Loucy (cell line): Measurements from ENCODE around the gene GRK6.

Source experiments
- CTCF ChIP-seq: fragments of 200-600 bp; sonication (generic); conservative IDR thresholded peaks from 2 replicates; pipeline ENCODE4 v1.5.1; 2014; ENCODE audit warnings: mild to moderate bottlenecking, antibody characterized with exemption, low read length
- EZH2phosphoT487 ChIP-seq: fragments of 200-600 bp; IDR thresholded peaks from 2 replicates; pipeline ENCODE4 v1.6.1; 2018; ENCODE audit warnings: antibody characterized with exemption, mild to moderate bottlenecking, moderate library complexity, borderline replicate concordance

GRCh38 chr5:177393990-177394389 is 32.5 kb upstream of the GRK6 start:
- TF ChIP-seq CTCF (no peak), EZH2phosphoT487 (no peak)
